ENCODE data around the gene PSMC3. TPM values are rescaled to one million over a fixed set of nuclear protein-coding genes. Genes with fewer than 3 reads are reported as not detected.

The PSMC3 gene
- total RNA-seq = 100 to 1,000 TPM in 1 of 2 donors, 10 to 100 TPM in 1; 86.7 to 133 TPM
- polyA plus RNA-seq (ENCODE audit: insufficient read length in 6 of 6) = 100 to 1,000 TPM; 123 to 163 (median 130) TPM
- long read RNA-seq, donor 1, transcript PSMC3-212 (12 exons, 1,373 nt) = major isoform, 33 of 77 reads
- long read RNA-seq, donor 1, partial matches to known transcripts = 43 of 77 reads
- long read RNA-seq, donor 1, other reads (novel, unspliced or antisense) = 0 of 77 reads
- long read RNA-seq, donor 2, transcript PSMC3-212 (12 exons, 1,373 nt) = major isoform, 34 of 87 reads
- long read RNA-seq, donor 2, partial matches to known transcripts = 49 of 87 reads
- long read RNA-seq, donor 2, other reads (novel, unspliced or antisense) = 0 of 87 reads
- long read RNA-seq, donor 3, transcript PSMC3-212 (12 exons, 1,373 nt) = major isoform, 45 of 74 reads
- long read RNA-seq, donor 3, partial matches to known transcripts = 24 of 74 reads
- long read RNA-seq, donor 3, other reads (novel, unspliced or antisense) = 5 of 74 reads
- long read RNA-seq, donor 4, transcript PSMC3-212 (12 exons, 1,373 nt) = major isoform, 109 of 134 reads
- long read RNA-seq, donor 4, partial matches to known transcripts = 13 of 134 reads
- long read RNA-seq, donor 4, other reads (novel, unspliced or antisense) = 12 of 134 reads
- long read RNA-seq, donor 5, transcript PSMC3-212 (12 exons, 1,373 nt) = major isoform, 38 of 61 reads
- long read RNA-seq, donor 5, partial matches to known transcripts = 23 of 61 reads
- long read RNA-seq, donor 5, other reads (novel, unspliced or antisense) = 0 of 61 reads
- long read RNA-seq, donor 6, transcript PSMC3-212 (12 exons, 1,373 nt) = major isoform, 39 of 77 reads
- long read RNA-seq, donor 6, partial matches to known transcripts = 37 of 77 reads
- long read RNA-seq, donor 6, other reads (novel, unspliced or antisense) = 0 of 77 reads
- long read RNA-seq, donor 7, transcript PSMC3-212 (12 exons, 1,373 nt) = major isoform, 30 of 40 reads
- long read RNA-seq, donor 7, partial matches to known transcripts = 9 of 40 reads
- long read RNA-seq, donor 7, other reads (novel, unspliced or antisense) = 0 of 40 reads
- long read RNA-seq, donor 8, transcript PSMC3-212 (12 exons, 1,373 nt) = major isoform, 34 of 52 reads
- long read RNA-seq, donor 8, partial matches to known transcripts = 17 of 52 reads
- long read RNA-seq, donor 8, other reads (novel, unspliced or antisense) = 0 of 52 reads
- long read RNA-seq, donor 9 = 0 reads
- long read RNA-seq, donor 10, transcript PSMC3-212 (12 exons, 1,373 nt) = major isoform, 332 of 386 reads
- long read RNA-seq, donor 10, partial matches to known transcripts = 29 of 386 reads
- long read RNA-seq, donor 10, other reads (novel, unspliced or antisense) = 25 of 386 reads
- long read RNA-seq, donor 11, transcript PSMC3-212 (12 exons, 1,373 nt) = major isoform, 52 of 99 reads
- long read RNA-seq, donor 11, partial matches to known transcripts = 45 of 99 reads
- long read RNA-seq, donor 11, other reads (novel, unspliced or antisense) = 0 of 99 reads
- long read RNA-seq, donor 12, transcript PSMC3-212 (12 exons, 1,373 nt) = major isoform, 24 of 37 reads
- long read RNA-seq, donor 12, partial matches to known transcripts = 12 of 37 reads
- long read RNA-seq, donor 12, other reads (novel, unspliced or antisense) = 0 of 37 reads

DNA sequence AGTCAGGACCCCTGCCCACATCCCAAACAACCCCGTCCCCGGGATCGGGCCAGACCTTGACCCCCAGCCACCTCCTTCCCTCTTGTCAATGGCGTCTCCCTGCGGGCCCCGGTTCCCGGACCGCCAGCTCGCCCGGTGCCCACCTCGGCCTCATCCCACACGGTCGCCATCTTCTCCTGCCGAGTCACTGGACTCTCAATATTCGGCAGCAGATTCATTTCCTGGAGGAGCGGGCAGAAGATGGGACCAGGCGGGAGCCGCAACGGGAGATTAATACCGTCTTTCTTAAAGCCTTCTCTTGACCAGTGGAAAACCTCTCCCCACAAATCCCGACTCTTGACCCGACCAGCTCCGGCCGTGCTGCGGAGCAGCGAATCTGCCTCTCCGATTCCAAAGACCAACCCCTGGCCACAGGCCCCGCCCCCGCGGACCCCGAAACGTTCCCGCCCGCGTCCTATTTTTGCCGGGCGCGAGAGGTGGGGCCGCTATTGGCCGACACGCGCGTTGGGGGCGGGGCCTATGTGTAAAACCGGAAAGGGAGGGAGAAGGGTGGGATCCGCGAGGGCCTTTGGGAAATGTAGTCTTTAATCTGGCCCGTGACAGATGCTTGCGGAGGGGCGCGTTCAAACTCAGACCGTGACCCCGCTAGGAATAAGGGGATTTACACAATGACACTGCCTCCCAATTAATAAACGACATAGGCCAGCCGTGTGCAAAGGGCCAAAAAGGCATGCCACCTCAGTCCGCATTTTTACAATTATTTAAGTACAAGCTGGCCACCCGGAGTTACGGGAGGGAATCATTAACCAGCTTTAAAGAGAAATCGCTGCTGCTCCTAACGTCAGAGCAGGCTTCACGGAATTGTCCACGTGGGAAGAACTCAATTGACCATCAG is at the start of gene PSMC3:
TSS of gene PSMC3 (minus strand) at position 378 of the 895 bp plus-strand sequence. CDS start at position 218, 160 bp downstream.
- intact Hi-C loops (cut with DNase I) = no loop called here
- H3K27me3 ChIP-seq = no peaks in the 10 kb centered on the region
- peak within 1 kb of the TSS; percentile 89 to 92 for H3K27ac ChIP-seq
- DNase-seq (peak; percentile 97 to 99 (median 98)), ATAC-seq (peak; percentile 99)
- peaks cover 0 to 36% of the 10 kb centered on the region in 2 donors for H3K36me3 ChIP-seq
- peak within 1 kb of the TSS; percentile 92 to 99 for H3K4me3 ChIP-seq
- TF ChIP-seq CTCF (IDR thresholded peaks at IDR 0.05) = no peak
- H3K9me3 ChIP-seq = no peaks in the 10 kb centered on the region
- H3K4me1 ChIP-seq = peaks cover 8 to 16% of the 10 kb centered on the region in 2 donors

DNA sequence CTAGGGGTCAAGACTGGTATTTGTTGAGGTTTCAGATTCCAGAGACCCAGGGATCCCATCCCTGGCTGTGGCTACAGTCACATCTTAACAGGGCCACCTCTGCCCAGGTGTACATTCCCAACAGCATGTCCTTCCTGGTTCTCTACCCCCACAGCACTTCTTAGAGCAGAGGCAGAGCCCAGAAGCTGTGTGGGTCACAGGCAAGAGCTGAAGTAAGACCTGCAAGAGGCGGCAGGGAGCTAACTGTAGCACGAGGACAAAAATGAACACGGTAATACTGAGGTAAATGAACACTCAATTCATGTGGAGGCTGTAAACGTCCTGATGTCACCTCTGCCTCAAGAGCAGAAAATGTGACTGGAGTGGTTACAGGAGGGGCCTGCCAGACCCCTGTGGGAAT is 44.4 kb upstream of the PSMC3 start:
- no peaks in the 10 kb centered on the region for H3K9me3 ChIP-seq
- H3K27me3 ChIP-seq = no peaks in the 10 kb centered on the region
- no peak overlapping the region for H3K27ac ChIP-seq
- peaks cover 4 to 96% of the 10 kb centered on the region in 2 donors for H3K36me3 ChIP-seq
- peaks cover 6 to 20% of the 10 kb centered on the region in 2 donors for H3K4me1 ChIP-seq
- DNase-seq (no peak), ATAC-seq (no peak)
- no peak overlapping the region for H3K4me3 ChIP-seq
- intact Hi-C loops (cut with DNase I) = no loop called here
- TF ChIP-seq CTCF (IDR thresholded peaks at IDR 0.05) = no peak

- intact Hi-C loops (cut with DNase I) = no loop called here
Observed at GRCh38 chr11:47469361-47470179, 43.3 kb upstream of the PSMC3 start.

More at GRCh38 chr11:47469361-47470179, 43.3 kb upstream of the PSMC3 start:
- Histone ChIP-seq H3K27me3 (no peaks in the 10 kb centered on the region), H3K4me1 (peaks cover 6 to 21% of the 10 kb centered on the region in 2 donors), H3K36me3 (peaks cover 4 to 96% of the 10 kb centered on the region in 2 donors), H3K9me3 (no peaks in the 10 kb centered on the region), H3K4me3 (no peak overlapping the region), H3K27ac (peak overlapping the region; percentile 0 to 28)
- ATAC-seq (no peak), DNase-seq (no peak)
- TF ChIP-seq CTCF (IDR thresholded peaks at IDR 0.05) = no peak
